22Rv1 (cell line): ENCODE measurements around the gene GSK3B.

Source experiments
- H3K27ac ChIP-seq: fragments of 450-650 bp; 2 replicates; pipeline ENCODE4 v1.5.1; 2017
- CTCF ChIP-seq: fragments of 450-650 bp; IDR thresholded peaks from 2 replicates; pipeline ENCODE4 v1.5.1; 2017; ENCODE audit warnings: mild to moderate bottlenecking
- ZFX ChIP-seq: fragments of 450-650 bp; IDR thresholded peaks from 2 replicates; pipeline ENCODE4 v1.6.1; 2017; ENCODE audit warnings: antibody characterized with exemption, borderline replicate concordance

Gene GSK3B

DNA sequence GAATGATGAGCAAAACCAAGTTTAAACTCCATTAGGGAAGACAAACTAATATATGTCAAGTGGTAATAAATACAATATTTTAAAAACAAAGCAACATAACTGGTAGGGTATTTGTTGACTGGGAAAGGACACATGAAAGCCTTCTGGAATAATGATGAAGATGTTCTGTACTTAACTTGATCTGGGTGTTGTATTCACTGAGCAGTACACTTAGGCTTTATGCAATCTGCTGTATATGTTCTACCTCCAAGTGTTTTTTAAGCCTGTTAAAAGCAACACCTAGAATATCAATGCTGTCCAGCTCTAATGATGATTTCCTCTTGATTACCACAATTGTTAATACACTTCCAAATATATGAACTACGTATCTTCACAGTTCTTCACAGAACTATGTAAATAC lies 46.6 kb downstream of the GSK3B start:
- H3K27ac ChIP-seq, result no peak overlapping the region
- TF ChIP-seq CTCF (no peak), ZFX (no peak)

DNA sequence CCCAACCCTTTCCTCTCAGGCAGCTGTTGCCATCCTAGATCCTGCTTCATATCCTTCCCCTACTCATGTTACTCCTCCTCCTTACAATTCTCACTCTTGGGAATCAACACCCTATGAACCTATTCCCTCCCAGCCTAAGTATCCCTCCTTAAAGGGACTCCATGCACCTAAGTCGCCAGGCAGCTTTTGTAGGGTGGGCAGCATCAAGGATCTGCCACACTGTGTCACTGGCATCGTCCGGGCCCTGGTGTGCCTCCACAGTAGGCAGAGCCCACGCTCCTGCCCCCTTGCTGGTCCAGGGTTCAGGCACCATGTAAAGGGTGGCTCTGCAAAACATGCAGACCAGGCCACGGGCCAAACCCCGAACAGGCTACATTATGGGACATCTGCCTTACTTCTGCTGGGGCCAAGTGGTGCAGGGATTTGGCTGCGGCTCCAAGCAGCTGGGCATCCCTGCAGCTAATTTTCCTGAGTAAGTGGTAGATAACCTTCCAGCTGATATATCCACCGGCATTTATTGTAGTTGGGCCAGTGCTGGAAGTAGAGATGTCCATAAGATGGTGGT lies 53.4 kb downstream of the GSK3B start:
- TF ChIP-seq CTCF, result no peak
- no peak for TF ChIP-seq ZFX

GRCh38 chr3:120039642-120040610 lies 54.3 kb downstream of the GSK3B start:
- no peak for TF ChIP-seq ZFX
- TF ChIP-seq CTCF, result peak; percentile 30
- no peak overlapping the region for H3K27ac ChIP-seq

More for the DNA sequence above, 53.4 kb downstream of the GSK3B start:
- H3K27ac ChIP-seq, result no peak overlapping the region

DNA sequence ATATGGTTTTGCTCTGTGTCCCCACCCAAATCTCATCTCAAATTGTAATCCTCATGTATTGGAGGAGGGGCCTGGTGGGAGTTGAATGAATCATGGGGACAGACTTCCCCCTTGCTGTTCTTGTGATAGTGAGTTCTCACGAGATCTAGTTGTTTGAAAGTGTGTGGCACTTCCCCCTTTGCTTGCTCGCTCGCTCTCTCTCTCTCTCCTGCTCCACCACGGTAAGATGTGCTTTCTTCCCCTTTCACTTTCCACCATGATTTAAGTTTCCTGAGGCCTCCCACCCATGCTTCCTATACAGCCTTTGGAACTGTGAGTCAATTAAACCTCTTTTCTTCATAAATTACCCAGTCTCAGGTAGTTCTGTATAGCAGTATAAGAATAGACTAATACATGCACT lies 60.7 kb downstream of the GSK3B start:
- H3K27ac ChIP-seq, result no peak overlapping the region
- TF ChIP-seq CTCF, result no peak
- TF ChIP-seq ZFX, result no peak

DNA sequence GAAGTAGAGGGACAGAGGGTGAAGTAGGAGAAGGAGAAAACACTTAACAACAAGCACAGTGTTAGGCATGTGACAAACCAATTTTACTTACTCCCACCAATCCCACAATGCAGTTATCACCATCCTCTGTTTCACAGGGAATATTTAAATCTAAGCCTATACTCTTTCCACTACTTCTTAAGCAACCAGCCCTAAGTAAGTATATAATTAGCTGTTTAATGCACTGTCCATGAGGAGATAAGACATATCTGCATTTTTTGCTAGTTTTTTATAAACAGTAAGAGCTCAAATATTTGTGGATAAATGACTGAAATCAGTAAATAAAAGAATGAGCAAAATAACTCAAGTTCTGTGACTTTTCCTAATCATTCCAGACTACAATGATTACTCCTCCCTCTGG lies 62.7 kb downstream of the GSK3B start:
- no peak overlapping the region for H3K27ac ChIP-seq
- TF ChIP-seq CTCF (no peak), ZFX (no peak)

DNA sequence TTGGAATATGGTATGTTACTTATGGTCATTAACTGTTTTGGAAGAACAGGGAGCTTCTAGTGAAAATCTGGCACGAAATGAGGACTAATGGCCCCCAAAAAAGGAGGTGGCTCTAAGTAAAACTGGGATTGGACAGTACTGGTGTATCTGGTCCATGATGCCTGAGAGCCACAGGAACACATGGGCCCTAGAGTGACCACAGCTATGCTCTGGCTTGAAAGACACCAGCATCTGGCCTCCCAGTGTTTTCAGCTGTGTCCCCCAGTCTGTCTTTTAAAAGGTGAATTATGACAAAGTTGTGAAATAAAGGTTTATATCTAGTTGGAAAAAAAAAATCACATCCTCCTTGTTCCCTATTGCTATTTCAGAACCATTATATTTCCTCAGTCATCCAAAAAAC lies 64.5 kb downstream of the GSK3B start:
- TF ChIP-seq ZFX (no peak), CTCF (no peak)
- no peak overlapping the region for H3K27ac ChIP-seq
